ENCODE data around the gene ADAM10.

The ADAM10 gene

DNA sequence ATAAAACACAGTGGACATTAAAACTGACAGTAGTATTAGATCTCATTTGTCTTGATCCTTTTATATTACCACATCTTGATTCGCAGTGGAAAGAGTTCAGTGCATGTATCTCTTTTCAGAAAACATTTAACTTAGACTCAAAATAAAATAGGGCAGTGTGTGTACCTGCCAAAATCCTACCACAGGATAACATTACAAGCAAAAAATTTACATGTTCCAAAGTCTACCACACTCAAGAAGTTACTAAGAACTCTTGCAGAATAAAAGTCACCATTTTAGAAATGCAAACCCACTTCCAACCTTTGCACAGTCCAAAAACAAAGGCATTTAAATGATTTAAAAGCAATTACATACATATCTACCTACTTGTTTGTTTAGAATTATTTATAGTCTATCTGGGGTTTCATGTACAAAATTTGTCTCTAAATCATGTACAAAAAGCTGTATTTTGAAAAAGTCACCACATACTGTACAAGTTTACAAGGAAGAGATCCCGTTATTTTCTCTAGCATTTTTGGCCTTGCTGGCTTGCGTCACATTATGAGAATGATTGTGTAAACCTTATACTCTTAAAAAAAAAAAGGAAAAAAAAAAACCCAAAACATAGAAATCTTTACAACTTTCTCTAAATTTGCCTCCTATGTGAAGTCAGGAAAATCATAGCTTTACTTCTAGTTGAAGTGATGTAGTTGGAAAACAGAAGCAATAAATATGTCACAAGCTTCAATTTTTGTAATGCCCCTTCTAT, 153.8 kb downstream of the ADAM10 start:
- TF ChIP-seq, protein P1, sequence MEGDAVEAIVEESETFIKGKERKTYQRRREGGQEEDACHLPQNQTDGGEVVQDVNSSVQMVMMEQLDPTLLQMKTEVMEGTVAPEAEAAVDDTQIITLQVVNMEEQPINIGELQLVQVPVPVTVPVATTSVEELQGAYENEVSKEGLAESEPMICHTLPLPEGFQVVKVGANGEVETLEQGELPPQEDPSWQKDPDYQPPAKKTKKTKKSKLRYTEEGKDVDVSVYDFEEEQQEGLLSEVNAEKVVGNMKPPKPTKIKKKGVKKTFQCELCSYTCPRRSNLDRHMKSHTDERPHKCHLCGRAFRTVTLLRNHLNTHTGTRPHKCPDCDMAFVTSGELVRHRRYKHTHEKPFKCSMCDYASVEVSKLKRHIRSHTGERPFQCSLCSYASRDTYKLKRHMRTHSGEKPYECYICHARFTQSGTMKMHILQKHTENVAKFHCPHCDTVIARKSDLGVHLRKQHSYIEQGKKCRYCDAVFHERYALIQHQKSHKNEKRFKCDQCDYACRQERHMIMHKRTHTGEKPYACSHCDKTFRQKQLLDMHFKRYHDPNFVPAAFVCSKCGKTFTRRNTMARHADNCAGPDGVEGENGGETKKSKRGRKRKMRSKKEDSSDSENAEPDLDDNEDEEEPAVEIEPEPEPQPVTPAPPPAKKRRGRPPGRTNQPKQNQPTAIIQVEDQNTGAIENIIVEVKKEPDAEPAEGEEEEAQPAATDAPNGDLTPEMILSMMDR (IDR thresholded peaks at IDR 0.05; ENCODE audit: control insufficient read depth, insufficient read depth, low read depth, low read length, missing control alignments) = no peak
- no peak overlapping the region for H3K4me3 ChIP-seq (ENCODE audit: control insufficient read depth, low read depth, low read length)
- DNase-seq (ENCODE audit: low read depth) = no peak

DNA sequence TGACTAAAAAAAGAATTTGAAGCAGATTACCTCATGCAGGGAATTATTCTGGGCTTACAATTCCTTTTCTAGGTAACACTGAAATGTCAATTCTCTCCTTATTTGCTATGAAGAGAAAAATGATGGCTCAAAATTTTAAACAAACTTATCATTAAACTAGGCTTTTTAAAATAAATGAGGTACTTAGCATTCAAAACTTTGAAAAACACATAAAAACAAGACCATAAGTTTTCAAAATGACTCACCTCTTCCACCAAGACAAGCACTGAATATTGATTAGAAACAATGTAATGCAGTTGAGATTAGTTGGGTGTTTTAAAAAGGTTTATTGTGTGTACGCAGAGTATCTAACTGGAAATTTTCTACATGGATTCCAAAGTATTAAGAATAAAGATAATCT, 154.6 kb downstream of the ADAM10 start:
- no peak overlapping the region for H3K4me3 ChIP-seq (ENCODE audit: control insufficient read depth, low read depth, low read length)
- no peak for DNase-seq (ENCODE audit: low read depth)
- TF ChIP-seq, protein P1 (IDR thresholded peaks at IDR 0.05; ENCODE audit: control insufficient read depth, insufficient read depth, low read depth, low read length, missing control alignments) = no peak

DNA sequence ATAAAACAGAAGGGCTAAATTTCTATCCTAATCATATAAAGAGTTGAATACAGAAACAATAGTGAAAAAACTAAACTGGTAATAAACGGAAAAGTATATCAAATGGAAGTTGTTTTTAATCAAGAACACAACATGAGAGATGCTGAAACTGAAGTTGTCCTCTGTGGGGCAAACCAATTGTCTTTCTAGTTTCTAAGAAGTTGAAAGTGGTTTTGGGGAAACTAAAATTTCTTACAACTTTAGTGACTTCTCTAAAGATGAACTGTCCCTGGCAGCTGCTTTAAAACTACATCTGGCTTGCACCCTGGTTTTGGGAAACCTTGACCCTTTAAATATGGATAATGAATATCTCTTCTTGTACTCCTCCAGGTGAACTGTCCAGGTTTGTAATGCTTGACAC, 155.6 kb downstream of the ADAM10 start:
- no peak overlapping the region for H3K4me3 ChIP-seq (ENCODE audit: control insufficient read depth, low read depth, low read length)
- TF ChIP-seq, protein P1 (IDR thresholded peaks at IDR 0.05; ENCODE audit: control insufficient read depth, insufficient read depth, low read depth, low read length, missing control alignments) = no peak
- DNase-seq (ENCODE audit: low read depth) = no peak

DNA sequence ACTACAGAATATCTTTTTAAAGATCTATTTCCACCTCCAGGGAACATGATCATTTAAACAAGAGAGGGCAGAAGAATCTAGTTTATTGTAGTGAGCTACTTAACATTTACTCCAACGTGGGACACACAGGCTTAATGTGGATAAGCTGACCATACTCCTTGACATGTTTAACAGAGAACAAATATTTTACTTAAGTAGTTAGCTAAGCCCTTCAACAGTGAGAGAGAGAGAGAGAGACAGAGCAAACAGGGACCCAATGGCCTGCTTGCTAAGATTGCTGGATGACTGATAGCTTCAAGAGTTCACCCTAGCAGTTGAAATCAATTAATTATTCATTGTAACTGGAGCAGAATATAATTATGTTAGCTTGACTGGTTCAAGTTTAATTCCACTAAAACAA, 158.6 kb downstream of the ADAM10 start:
- DNase-seq (ENCODE audit: low read depth) = no peak
- TF ChIP-seq, protein P1 (IDR thresholded peaks at IDR 0.05; ENCODE audit: control insufficient read depth, insufficient read depth, low read depth, low read length, missing control alignments) = no peak
- H3K4me3 ChIP-seq (ENCODE audit: control insufficient read depth, low read depth, low read length) = no peak overlapping the region

DNA sequence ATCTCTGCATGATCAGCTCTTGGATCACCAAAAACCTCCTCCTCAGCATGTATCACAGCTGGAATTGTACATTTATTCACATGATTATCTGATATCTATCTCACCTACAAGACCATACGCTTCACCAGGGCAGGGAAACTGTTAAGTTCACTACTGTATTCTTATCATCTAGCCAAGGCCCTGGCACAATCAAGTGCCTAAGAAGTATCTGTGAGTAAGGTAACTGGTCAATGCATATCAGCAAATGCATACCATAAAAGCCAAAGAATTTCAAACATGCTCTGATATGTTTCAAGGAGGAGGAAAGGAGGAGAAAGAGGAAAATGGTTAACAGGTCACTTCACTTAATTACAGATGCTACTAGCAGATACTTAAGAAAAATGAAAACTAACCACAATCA, 159.3 kb downstream of the ADAM10 start:
- TF ChIP-seq, protein P1 (IDR thresholded peaks at IDR 0.05; ENCODE audit: control insufficient read depth, insufficient read depth, low read depth, low read length, missing control alignments) = no peak

DNA sequence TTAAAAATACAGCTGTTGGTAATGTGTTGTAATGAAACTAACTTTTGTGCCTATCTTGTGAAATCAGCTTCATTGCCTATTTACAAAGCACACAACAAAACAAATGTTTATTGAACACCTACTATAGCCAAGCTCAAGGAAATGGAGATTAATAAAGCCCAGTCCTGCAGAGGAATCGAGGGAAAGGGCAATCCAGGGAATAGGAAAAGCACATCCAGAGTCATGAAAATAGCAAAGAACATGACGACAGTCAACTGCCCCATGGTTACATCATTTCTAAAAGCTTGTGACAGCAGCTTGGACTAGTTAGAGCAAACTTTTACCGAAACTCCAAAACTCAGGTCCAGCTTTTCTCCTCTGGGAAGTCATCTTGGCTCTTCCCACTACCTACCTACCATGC, 160.5 kb downstream of the ADAM10 start:
- TF ChIP-seq, protein P1 (IDR thresholded peaks at IDR 0.05; ENCODE audit: control insufficient read depth, insufficient read depth, low read depth, low read length, missing control alignments) = no peak
- DNase-seq (ENCODE audit: low read depth) = no peak
- H3K4me3 ChIP-seq (ENCODE audit: control insufficient read depth, low read depth, low read length) = no peak overlapping the region

More for the DNA sequence above, 159.3 kb downstream of the ADAM10 start:
- DNase-seq (ENCODE audit: low read depth) = no peak
- no peak overlapping the region for H3K4me3 ChIP-seq (ENCODE audit: control insufficient read depth, low read depth, low read length)
